GM10248 (cell line): ENCODE results near the gene PDE2A.

Experiments used
- CTCF ChIA-PET: fragments of 300-600 bp; sonication (Branson Sonifier 250); formaldehyde crosslinking; extraction: SDS; loops from one replicate; lab custom pipeline; 2021; ENCODE audit warnings: antibody characterized with exemption; lab: Yijun Ruan, JAX
- POLR2A ChIA-PET: fragments of 350-650 bp; sonication (Branson Sonifier 250); formaldehyde crosslinking; extraction: SDS; loops from one replicate; lab custom pipeline; 2020; ENCODE audit warnings: antibody characterized with exemption; lab: Yijun Ruan, JAX
- DNase-seq: peaks from one replicate; pipeline ENCODE4 v3.0.0; 2012; ENCODE audit errors: extremely low spot score
- TF ChIP-seq, protein P1 (sequence below): IDR thresholded peaks from 2 replicates; pipeline ENCODE4 v1.5.1; 2012; ENCODE audit warnings: mild to moderate bottlenecking, low read depth; ENCODE audit errors: extremely low read depth, missing control alignments, control extremely low read depth

PDE2A gene

GRCh38 chr11:72682858-72683243 is 8.6 kb upstream of the PDE2A start:
- POLR2A ChIA-PET: interaction anchor here (0.6 kb wide), 1 partner anchor 251 kb away, joined by 4 read pairs; no protein-coding TSS in a partner anchor
- TF ChIP-seq, protein P1, sequence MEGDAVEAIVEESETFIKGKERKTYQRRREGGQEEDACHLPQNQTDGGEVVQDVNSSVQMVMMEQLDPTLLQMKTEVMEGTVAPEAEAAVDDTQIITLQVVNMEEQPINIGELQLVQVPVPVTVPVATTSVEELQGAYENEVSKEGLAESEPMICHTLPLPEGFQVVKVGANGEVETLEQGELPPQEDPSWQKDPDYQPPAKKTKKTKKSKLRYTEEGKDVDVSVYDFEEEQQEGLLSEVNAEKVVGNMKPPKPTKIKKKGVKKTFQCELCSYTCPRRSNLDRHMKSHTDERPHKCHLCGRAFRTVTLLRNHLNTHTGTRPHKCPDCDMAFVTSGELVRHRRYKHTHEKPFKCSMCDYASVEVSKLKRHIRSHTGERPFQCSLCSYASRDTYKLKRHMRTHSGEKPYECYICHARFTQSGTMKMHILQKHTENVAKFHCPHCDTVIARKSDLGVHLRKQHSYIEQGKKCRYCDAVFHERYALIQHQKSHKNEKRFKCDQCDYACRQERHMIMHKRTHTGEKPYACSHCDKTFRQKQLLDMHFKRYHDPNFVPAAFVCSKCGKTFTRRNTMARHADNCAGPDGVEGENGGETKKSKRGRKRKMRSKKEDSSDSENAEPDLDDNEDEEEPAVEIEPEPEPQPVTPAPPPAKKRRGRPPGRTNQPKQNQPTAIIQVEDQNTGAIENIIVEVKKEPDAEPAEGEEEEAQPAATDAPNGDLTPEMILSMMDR: no peak
- CTCF ChIA-PET: interaction anchor here (0.6 to 9.2 kb wide), 14 partner anchors 8 to 553 kb away, joined by 3 to 117 read pairs (median 10); partner anchors contain the start of gene PDE2A
- no peak for DNase-seq

DNA sequence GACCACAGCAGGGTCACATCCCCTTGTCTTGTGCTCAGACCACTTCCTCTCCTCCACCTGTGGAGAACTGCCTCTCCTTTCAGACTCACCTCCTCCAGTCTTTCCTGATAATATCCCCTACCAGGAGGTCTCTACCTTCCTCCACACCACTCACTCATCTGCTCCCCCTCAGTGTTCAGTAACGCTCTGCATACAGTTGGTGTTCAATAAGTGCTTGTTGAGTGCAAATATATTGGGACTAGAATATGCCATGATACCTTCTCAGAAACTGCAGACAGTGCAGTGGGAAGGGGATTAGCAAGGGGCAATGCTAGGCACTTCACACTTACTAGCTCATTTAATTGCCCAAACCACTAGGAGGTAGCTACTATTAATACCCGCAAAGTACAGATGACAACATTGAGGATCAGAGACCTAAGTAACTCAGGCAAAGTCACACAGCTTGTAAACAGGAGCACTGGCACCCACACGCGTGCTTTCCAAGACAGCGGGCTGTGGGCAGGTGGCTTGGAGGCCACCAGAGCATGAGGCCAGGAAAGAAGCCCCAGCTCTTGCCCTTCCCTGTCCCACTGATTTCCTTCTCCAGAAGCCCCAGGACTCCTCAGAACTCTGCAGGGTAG is 8.1 kb upstream of the PDE2A start:
- ChIA-PET CTCF (interaction anchor here (0.6 to 9.2 kb wide), 10 partner anchors 8 to 495 kb away, joined by 3 to 117 read pairs (median 21); no protein-coding TSS in a partner anchor), POLR2A (interaction anchor here (0.6 kb wide), 1 partner anchor 252 kb away, joined by 4 read pairs; no protein-coding TSS in a partner anchor)
- no peak for DNase-seq
- TF ChIP-seq, protein P1: no peak

- DNase-seq: no peak
- CTCF ChIA-PET: interaction anchor here (0.9 to 9.2 kb wide), 10 partner anchors 9 to 496 kb away, joined by 3 to 117 read pairs (median 21); no protein-coding TSS in a partner anchor
- POLR2A ChIA-PET: no interaction called here
- TF ChIP-seq, protein P1: no peak
These were observed 7.3 kb upstream of the PDE2A start for GRCh38 chr11:72681226-72682153.

DNA sequence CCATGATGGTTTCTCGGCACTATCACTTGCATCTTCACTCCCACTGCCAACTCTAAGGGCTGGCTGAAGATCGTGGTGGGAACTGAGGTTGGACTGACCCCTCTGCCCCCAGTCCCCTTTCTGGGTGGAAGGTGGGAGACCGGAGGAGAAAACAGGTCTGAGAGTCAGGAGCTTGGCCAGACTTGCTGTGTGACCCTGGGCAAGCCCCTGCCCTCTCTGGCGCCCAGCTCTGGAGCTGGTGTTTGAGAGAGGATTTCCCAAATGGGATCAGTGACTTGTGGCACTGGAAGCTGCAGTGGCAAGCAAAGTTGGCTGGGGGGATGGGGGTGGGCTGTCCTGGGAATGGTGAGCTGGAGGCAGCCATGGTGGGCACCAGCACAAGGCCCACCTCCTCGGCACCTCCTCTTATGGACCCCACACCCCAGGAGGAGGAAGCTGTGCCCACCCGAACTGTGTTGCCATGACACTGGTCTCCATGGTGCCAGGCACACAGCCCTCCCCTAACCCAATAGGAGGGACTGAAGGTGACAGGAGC is 6.5 kb upstream of the PDE2A start:
- DNase-seq: no peak
- CTCF ChIA-PET: interaction anchor here (0.9 to 9.2 kb wide), 6 partner anchors 12 to 209 kb away, joined by 3 to 117 read pairs (median 17); no protein-coding TSS in a partner anchor
- POLR2A ChIA-PET: interaction anchor here (0.9 kb wide), 1 partner anchor 12 kb away, joined by 3 read pairs; no protein-coding TSS in a partner anchor
- TF ChIP-seq, protein P1: no peak

DNA sequence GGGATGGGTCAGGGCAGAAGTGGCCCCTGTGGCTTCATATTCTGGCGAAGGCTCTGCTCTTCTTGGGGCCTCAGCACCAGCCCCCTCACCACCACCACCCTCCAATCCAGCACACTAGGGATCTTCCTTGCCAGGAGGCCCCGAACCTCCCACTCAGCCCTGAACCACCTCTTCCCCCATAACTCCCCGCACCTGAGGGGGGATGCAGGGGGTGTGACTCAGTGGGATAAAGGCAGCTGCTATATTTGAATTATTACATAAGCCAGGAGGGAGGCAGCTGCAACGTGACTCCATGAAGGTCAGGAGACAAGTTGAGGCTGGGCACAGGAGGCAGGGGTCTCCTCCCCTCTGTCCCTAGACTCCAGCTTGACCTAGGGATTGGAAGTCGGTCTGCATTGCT is 5.6 kb upstream of the PDE2A start:
- TF ChIP-seq, protein P1: no peak
- no peak for DNase-seq
- POLR2A ChIA-PET: interaction anchor here (0.9 kb wide), 1 partner anchor 11 kb away, joined by 3 read pairs; no protein-coding TSS in a partner anchor
- CTCF ChIA-PET: interaction anchor here (1.2 to 9.2 kb wide), 2 partner anchors 11 to 113 kb away, joined by 3 to 117 read pairs; no protein-coding TSS in a partner anchor
